Ovary (tissue), 3 donors: Measurements from ENCODE around the gene ACYP2.

ENCODE experiments used
- EP300 ChIP-seq: sonication (generic); formaldehyde crosslinking; IDR thresholded peaks from one replicate; pipeline ENCODE4 v1.6.1; 2017; ENCODE audit warnings: antibody characterized with exemption
- POLR2A ChIP-seq: fragments of 450-650 bp; IDR thresholded peaks from one replicate; pipeline ENCODE4 v1.6.1; 2017; ENCODE audit warnings: antibody characterized with exemption, mild to moderate bottlenecking, moderate library complexity
- TF ChIP-seq, protein P1 (sequence below), 3 donors: fragments of 450-650 bp in 2 of 3; fragments of 200-600 bp in 1 of 3; IDR thresholded peaks; one replicate each; pipeline versions ENCODE4 v1.5.1 to v1.8.0; 2016 to 2022; ENCODE audit warnings: antibody characterized with exemption in 3 of 3, mild to moderate bottlenecking in 1 of 3
- donor health status: DM: no; HTN: no; CAD: no.

GRCh38 chr2:54185105-54185504, 69.7 kb downstream of the ACYP2 start:
- TF ChIP-seq POLR2A (no peak), EP300 (no peak)
- TF ChIP-seq, protein P1, sequence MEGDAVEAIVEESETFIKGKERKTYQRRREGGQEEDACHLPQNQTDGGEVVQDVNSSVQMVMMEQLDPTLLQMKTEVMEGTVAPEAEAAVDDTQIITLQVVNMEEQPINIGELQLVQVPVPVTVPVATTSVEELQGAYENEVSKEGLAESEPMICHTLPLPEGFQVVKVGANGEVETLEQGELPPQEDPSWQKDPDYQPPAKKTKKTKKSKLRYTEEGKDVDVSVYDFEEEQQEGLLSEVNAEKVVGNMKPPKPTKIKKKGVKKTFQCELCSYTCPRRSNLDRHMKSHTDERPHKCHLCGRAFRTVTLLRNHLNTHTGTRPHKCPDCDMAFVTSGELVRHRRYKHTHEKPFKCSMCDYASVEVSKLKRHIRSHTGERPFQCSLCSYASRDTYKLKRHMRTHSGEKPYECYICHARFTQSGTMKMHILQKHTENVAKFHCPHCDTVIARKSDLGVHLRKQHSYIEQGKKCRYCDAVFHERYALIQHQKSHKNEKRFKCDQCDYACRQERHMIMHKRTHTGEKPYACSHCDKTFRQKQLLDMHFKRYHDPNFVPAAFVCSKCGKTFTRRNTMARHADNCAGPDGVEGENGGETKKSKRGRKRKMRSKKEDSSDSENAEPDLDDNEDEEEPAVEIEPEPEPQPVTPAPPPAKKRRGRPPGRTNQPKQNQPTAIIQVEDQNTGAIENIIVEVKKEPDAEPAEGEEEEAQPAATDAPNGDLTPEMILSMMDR (IDR thresholded peaks at IDR 0.05) = no peak
